Karpas-422 (cell line): ENCODE data around the gene ZKSCAN3. TPM values are rescaled to one million over a fixed set of nuclear protein-coding genes. Genes with fewer than 3 reads are reported as not detected.
A peak's percentile ranks its signal among the peaks of the same experiment; 100 is the strongest.
"Not testable (repeated sequence)": the region's sequence is repeated elsewhere in the genome, so short reads cannot be mapped to it uniquely, and the experiment has no call there.

ENCODE experiments used
- DNase-seq: peaks from one replicate; pipeline ENCODE4 v3.0.0-alpha.2; 2015
- H2AFZ ChIP-seq: fragments of 200-600 bp; sonication (generic); 2 replicates; pipeline ENCODE4 v1.6.1; 2014; ENCODE audit warnings: antibody characterized with exemption, low read length, mixed read lengths
- H3K27ac ChIP-seq: fragments of 200-600 bp; sonication (generic); 2 replicates; pipeline ENCODE4 v1.5.1; 2014; ENCODE audit warnings: mild to moderate bottlenecking, low read length, moderate library complexity
- H3K27me3 ChIP-seq: fragments of 200-600 bp; sonication (generic); 2 replicates; pipeline ENCODE4 v1.6.1; 2014; ENCODE audit warnings: low read length, mixed read lengths
- H3K36me3 ChIP-seq: fragments of 200-600 bp; sonication (generic); 2 replicates; pipeline ENCODE4 v1.6.1; 2014; ENCODE audit warnings: low read length, mixed read lengths; ENCODE audit not compliant: insufficient read depth
- H3K4me1 ChIP-seq: fragments of 200-600 bp; sonication (generic); 2 replicates; pipeline ENCODE4 v1.6.1; 2014; ENCODE audit warnings: mild to moderate bottlenecking, low read length, mixed read lengths
- H3K4me2 ChIP-seq: fragments of 200-600 bp; sonication (generic); 2 replicates; pipeline ENCODE4 v1.6.1; 2014; ENCODE audit warnings: low read length, low read depth, mild to moderate bottlenecking; ENCODE audit not compliant: poor library complexity, severe bottlenecking
- H3K4me3 ChIP-seq: fragments of 200-600 bp; sonication (generic); 2 replicates; pipeline ENCODE4 v1.5.1; 2014; ENCODE audit warnings: mild to moderate bottlenecking, antibody characterized with exemption, low read length, mixed read lengths
- H3K79me2 ChIP-seq: fragments of 200-600 bp; sonication (generic); 2 replicates; pipeline ENCODE4 v1.6.1; 2014; ENCODE audit warnings: mild to moderate bottlenecking, low read length, mixed read lengths
- H3K9ac ChIP-seq: fragments of 200-600 bp; sonication (generic); 2 replicates; pipeline ENCODE4 v1.6.0; 2014; ENCODE audit warnings: low read length
- H3K9me2 ChIP-seq: fragments of 200-600 bp; sonication (generic), shearing (Covaris generic); replicated peaks from 2 replicates; pipeline ENCODE4 v1.6.0; 2014; ENCODE audit warnings: mild to moderate bottlenecking, low read length, moderate library complexity; ENCODE audit not compliant: insufficient read depth
- H3K9me3 ChIP-seq: fragments of 300-700, 200-600 bp; sonication (generic); 2 replicates; pipeline ENCODE4 v1.6.1; 2014; ENCODE audit warnings: low read length, mixed read lengths
- H4K20me1 ChIP-seq: fragments of 200-600 bp; sonication (generic); 2 replicates; pipeline ENCODE4 v1.6.1; 2014; ENCODE audit warnings: mild to moderate bottlenecking, antibody characterized with exemption, low read length, low read depth; ENCODE audit not compliant: insufficient read depth
- total RNA-seq: library from RNA; depleted of rRNA; stranded (reverse); fragments of >200 nt; shearing (Covaris generic); gene quantifications from 2 replicates; pipeline ENCODE4 v1.2.3, GENCODE V29; 2014; ENCODE audit warnings: low replicate concordance

Gene ZKSCAN3
- total RNA-seq, 1 experiment from 2014 or later, result 4.5 TPM

DNA sequence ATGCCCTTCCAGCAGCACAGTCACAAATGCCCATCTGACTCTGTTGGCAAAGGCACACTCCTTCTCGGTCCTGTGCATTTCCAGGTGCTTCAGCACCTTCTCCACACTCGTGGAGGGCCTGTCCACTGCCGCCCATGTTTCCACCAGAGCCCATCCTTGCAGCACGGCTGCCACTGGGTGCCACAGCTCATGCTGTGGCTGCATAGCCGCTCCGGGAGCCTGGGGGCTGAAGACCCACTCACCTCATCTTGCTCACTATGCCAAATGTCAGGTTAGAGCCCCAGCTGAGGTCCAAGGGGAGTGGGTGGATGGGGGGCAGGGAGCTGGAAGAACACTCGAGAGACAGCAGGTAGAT lies 6.9 kb downstream of the ZKSCAN3 start:
- Histone ChIP-seq H3K4me1 (peaks cover 15% of the 10 kb centered on the region), H3K79me2 (peaks cover 20% of the 10 kb centered on the region), H3K9me2 (no peaks in the 10 kb centered on the region), H2AFZ (no peak overlapping the region), H3K4me3 (no peak overlapping the region; the same call in 1 of the 2 replicates), H3K9ac (peak overlapping the region; percentile 69; the same call in 1 of the 2 replicates), H3K27me3 (no peaks in the 10 kb centered on the region), H3K9me3 (no peaks in the 10 kb centered on the region), H4K20me1 (no peaks in the 10 kb centered on the region), H3K27ac (no peak overlapping the region), H3K4me2 (peak overlapping the region; percentile 89), H3K36me3 (0 out of 2 replicates have a peak, but pooled peaks cover 3% of the 10 kb centered on the region)
- no peak for DNase-seq

- DNase-seq, result no peak
- H2AFZ ChIP-seq, result no peak overlapping the region
- no peaks in the 10 kb centered on the region for H3K9me2 ChIP-seq
- peaks cover 16% of the 10 kb centered on the region for H3K79me2 ChIP-seq
- H3K27me3 ChIP-seq, result no peaks in the 10 kb centered on the region
- H4K20me1 ChIP-seq, result no peaks in the 10 kb centered on the region
- 0 out of 2 replicates have a peak, but pooled peaks cover 3% of the 10 kb centered on the region for H3K36me3 ChIP-seq
- no peak overlapping the region for H3K9ac ChIP-seq
- no peak overlapping the region for H3K4me3 ChIP-seq
- H3K4me2 ChIP-seq, result no peak overlapping the region
- H3K9me3 ChIP-seq, result no peaks in the 10 kb centered on the region
- peaks cover 14% of the 10 kb centered on the region for H3K4me1 ChIP-seq
- H3K27ac ChIP-seq, result no peak overlapping the region
Observed at GRCh38 chr6:28357036-28357435, 7.3 kb downstream of the ZKSCAN3 start.

- peak; percentile 26 for DNase-seq
- not testable (repeated sequence) for H3K9ac ChIP-seq, H4K20me1 ChIP-seq, H3K4me3 ChIP-seq, H3K9me2 ChIP-seq, H3K27me3 ChIP-seq, H3K36me3 ChIP-seq, H3K9me3 ChIP-seq, H2AFZ ChIP-seq, H3K27ac ChIP-seq, H3K79me2 ChIP-seq, H3K4me2 ChIP-seq
- peaks cover 14% of the 10 kb centered on the region for H3K4me1 ChIP-seq
Observed at GRCh38 chr6:28359562-28359961, 9.8 kb downstream of the ZKSCAN3 start.

DNA sequence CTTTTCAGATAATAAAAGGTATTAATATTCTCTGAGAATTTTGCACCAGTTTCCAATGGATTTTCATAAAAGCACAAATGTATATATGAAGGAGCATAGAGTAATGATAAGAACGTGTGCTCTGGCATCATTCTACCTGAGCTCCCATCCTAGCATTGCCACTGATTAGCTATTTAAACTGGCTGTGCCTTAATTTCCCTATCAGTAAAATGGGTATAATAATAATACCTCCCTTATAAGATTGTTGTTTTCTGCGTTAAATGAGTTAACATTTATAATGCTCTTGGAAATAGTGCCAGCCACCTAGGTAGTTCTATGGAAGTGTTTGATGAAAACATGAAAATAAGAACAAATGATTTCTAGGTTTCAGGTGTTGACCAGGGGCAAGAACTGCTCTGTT lies 11.2 kb downstream of the ZKSCAN3 start:
- Histone ChIP-seq H3K27ac (no peak overlapping the region), H3K9ac (no peak overlapping the region), H3K4me1 (peaks cover 3% of the 10 kb centered on the region), H3K9me3 (no peaks in the 10 kb centered on the region), H3K36me3 (0 out of 2 replicates have a peak, but pooled peaks cover 3% of the 10 kb centered on the region), H3K9me2 (no peaks in the 10 kb centered on the region), H4K20me1 (no peaks in the 10 kb centered on the region), H3K27me3 (no peaks in the 10 kb centered on the region), H2AFZ (no peak overlapping the region), H3K79me2 (no peaks in the 10 kb centered on the region; the same call in 1 of the 2 replicates), H3K4me2 (no peak overlapping the region), H3K4me3 (no peak overlapping the region)
- DNase-seq, result no peak

DNA sequence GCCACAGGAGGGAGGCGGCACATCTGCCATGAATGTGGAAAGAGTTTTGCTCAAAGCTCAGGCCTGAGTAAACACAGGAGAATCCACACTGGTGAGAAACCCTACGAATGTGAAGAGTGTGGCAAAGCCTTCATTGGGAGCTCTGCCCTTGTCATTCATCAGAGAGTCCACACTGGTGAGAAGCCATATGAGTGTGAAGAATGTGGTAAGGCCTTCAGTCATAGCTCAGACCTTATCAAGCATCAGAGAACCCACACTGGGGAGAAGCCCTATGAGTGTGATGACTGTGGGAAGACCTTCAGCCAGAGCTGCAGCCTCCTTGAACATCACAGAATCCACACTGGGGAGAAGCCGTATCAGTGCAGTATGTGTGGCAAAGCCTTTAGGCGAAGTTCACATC lies 15.8 kb downstream of the ZKSCAN3 start:
- not testable (repeated sequence) for H3K9me3 ChIP-seq, H2AFZ ChIP-seq, H3K9me2 ChIP-seq, H3K79me2 ChIP-seq, H3K4me2 ChIP-seq, DNase-seq, H3K27me3 ChIP-seq, H3K27ac ChIP-seq, H3K9ac ChIP-seq, H3K36me3 ChIP-seq, H3K4me3 ChIP-seq, H4K20me1 ChIP-seq
- H3K4me1 ChIP-seq, result peaks cover 12% of the 10 kb centered on the region

GRCh38 chr6:28368522-28368921 lies 18.8 kb downstream of the ZKSCAN3 start:
- Histone ChIP-seq H3K27ac (peak overlapping the region; percentile 72), H3K9ac (0 out of 2 replicates have a peak overlapping the region, but pooled peaks have one; percentile 21), H3K9me2 (no peaks in the 10 kb centered on the region), H4K20me1 (no peaks in the 10 kb centered on the region), H3K27me3 (no peaks in the 10 kb centered on the region), H2AFZ (0 out of 2 replicates have a peak overlapping the region, but pooled peaks have one; percentile 2), H3K79me2 (no peaks in the 10 kb centered on the region), H3K4me3 (0 out of 2 replicates have a peak overlapping the region, but pooled peaks have one; percentile 31), H3K4me1 (peaks cover 19% of the 10 kb centered on the region), H3K4me2 (peak overlapping the region; percentile 47), H3K9me3 (no peaks in the 10 kb centered on the region), H3K36me3 (no peaks in the 10 kb centered on the region)
- DNase-seq, result peak; percentile 80

- H3K9me2 ChIP-seq, result no peaks in the 10 kb centered on the region
- H3K36me3 ChIP-seq, result no peaks in the 10 kb centered on the region
- H3K9me3 ChIP-seq, result no peaks in the 10 kb centered on the region
- no peak overlapping the region for H3K9ac ChIP-seq
- H3K79me2 ChIP-seq, result no peaks in the 10 kb centered on the region
- H3K27ac ChIP-seq, result no peak overlapping the region
- peaks cover 19% of the 10 kb centered on the region for H3K4me1 ChIP-seq
- H4K20me1 ChIP-seq, result no peaks in the 10 kb centered on the region
- DNase-seq, result no peak
- H3K4me3 ChIP-seq, result no peak overlapping the region
- no peak overlapping the region for H3K4me2 ChIP-seq
- no peaks in the 10 kb centered on the region for H3K27me3 ChIP-seq
- H2AFZ ChIP-seq, result no peak overlapping the region
Observed at GRCh38 chr6:28369463-28369862, 19.7 kb downstream of the ZKSCAN3 start.

GRCh38 chr6:28370440-28370839 lies 20.7 kb downstream of the ZKSCAN3 start:
- no peak overlapping the region for H3K4me3 ChIP-seq
- H3K4me1 ChIP-seq, result peaks cover 19% of the 10 kb centered on the region
- no peak overlapping the region for H3K4me2 ChIP-seq
- no peaks in the 10 kb centered on the region for H3K36me3 ChIP-seq
- H3K9ac ChIP-seq, result no peak overlapping the region
- no peaks in the 10 kb centered on the region for H3K79me2 ChIP-seq
- no peaks in the 10 kb centered on the region for H3K9me2 ChIP-seq
- DNase-seq, result no peak
- H2AFZ ChIP-seq, result no peak overlapping the region
- no peak overlapping the region for H3K27ac ChIP-seq
- no peaks in the 10 kb centered on the region for H3K9me3 ChIP-seq
- no peaks in the 10 kb centered on the region for H3K27me3 ChIP-seq
- H4K20me1 ChIP-seq, result no peaks in the 10 kb centered on the region

DNA sequence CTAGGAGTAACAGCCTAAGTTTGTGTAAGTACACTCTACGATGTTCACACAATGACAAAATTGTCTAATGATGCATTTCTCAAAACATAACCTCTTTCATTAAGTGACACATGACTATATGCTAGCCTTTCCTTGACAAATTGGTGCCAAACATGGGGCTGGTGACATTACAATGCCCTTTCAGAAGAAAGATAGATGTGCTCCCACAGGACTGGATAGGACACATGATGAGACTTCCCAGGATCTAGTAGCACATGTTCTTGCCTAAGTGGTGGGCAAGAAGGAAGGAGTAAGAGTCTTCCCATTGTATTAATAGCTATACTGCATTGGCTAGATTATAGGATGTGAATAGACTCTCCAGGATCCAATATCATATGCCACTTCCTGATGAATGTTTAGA lies 21.5 kb downstream of the ZKSCAN3 start:
- H2AFZ ChIP-seq, result peak overlapping the region; percentile 2; the same call in 1 of the 2 replicates
- no peak overlapping the region for H3K9ac ChIP-seq
- H3K36me3 ChIP-seq, result no peaks in the 10 kb centered on the region
- DNase-seq, result no peak
- no peak overlapping the region for H3K4me2 ChIP-seq
- no peak overlapping the region for H3K4me3 ChIP-seq
- H3K27me3 ChIP-seq, result no peaks in the 10 kb centered on the region
- H3K9me2 ChIP-seq, result no peaks in the 10 kb centered on the region
- H3K27ac ChIP-seq, result no peak overlapping the region
- H3K79me2 ChIP-seq, result no peaks in the 10 kb centered on the region
- H4K20me1 ChIP-seq, result no peaks in the 10 kb centered on the region
- peaks cover 19% of the 10 kb centered on the region for H3K4me1 ChIP-seq
- no peaks in the 10 kb centered on the region for H3K9me3 ChIP-seq
